SK-N-SH treated with all-trans-retinoic acid at 6 μM for 48 hours (cell line): ENCODE results near the gene OTOR.

Experiments used
- ARNTL ChIP-seq: fragments of 450-650 bp; formaldehyde crosslinking; IDR thresholded peaks from 2 replicates; pipeline ENCODE4 v1.5.0; 2020; ENCODE audit warnings: low read depth, mild to moderate bottlenecking, moderate library complexity, borderline replicate concordance
- CSDC2 ChIP-seq: fragments of 250-450 bp; sonication (Bioruptor Pico); IDR thresholded peaks from 2 replicates; pipeline ENCODE4 v1.5.0; 2020; ENCODE audit warnings: mild to moderate bottlenecking, moderate library complexity
- CSRNP3 ChIP-seq: fragments of 250-450 bp; sonication (Bioruptor Pico); IDR thresholded peaks from 2 replicates; pipeline ENCODE4 v1.5.1; 2021; ENCODE audit warnings: mild to moderate bottlenecking, moderate library complexity
- GLIS3 ChIP-seq: fragments of 250-450 bp; sonication (Bioruptor Pico); IDR thresholded peaks from 2 replicates; pipeline ENCODE4 v1.5.0; 2020; ENCODE audit warnings: mild to moderate bottlenecking, moderate library complexity
- OSR1 ChIP-seq: fragments of 250-450 bp; sonication (Bioruptor Pico); IDR thresholded peaks from 2 replicates; pipeline ENCODE4 v1.8.0; 2022; ENCODE audit warnings: moderate library complexity, mild to moderate bottlenecking, inconsistent platforms
- SNAI2 ChIP-seq: fragments of 250-450 bp; sonication (Bioruptor Pico); IDR thresholded peaks from 2 replicates; pipeline ENCODE4 v1.5.0; 2020; ENCODE audit warnings: mild to moderate bottlenecking, moderate library complexity
- ZFP3 ChIP-seq: fragments of 250-450 bp; sonication (Bioruptor Pico); IDR thresholded peaks from 2 replicates; pipeline ENCODE4 v1.5.0; 2020; ENCODE audit warnings: mild to moderate bottlenecking, moderate library complexity
- ZFP30 ChIP-seq: fragments of 450-650 bp; formaldehyde crosslinking; IDR thresholded peaks from 2 replicates; pipeline ENCODE4 v1.5.0; 2022; ENCODE audit warnings: mild to moderate bottlenecking, moderate library complexity
- ZNF70 ChIP-seq: fragments of 450-650 bp; formaldehyde crosslinking; IDR thresholded peaks from 2 replicates; pipeline ENCODE4 v1.5.0; 2020; ENCODE audit warnings: mild to moderate bottlenecking, moderate library complexity
- ZNF8 ChIP-seq: fragments of 450-650 bp; formaldehyde crosslinking; IDR thresholded peaks from 2 replicates; pipeline ENCODE4 v1.5.0; 2020; ENCODE audit warnings: mild to moderate bottlenecking, moderate library complexity
- TF ChIP-seq, protein P1 (sequence below): fragments of 250-450 bp; sonication (Bioruptor Pico); IDR thresholded peaks from 2 replicates; pipeline ENCODE4 v1.5.1; 2020; ENCODE audit warnings: low read depth, mild to moderate bottlenecking, moderate library complexity

DNA sequence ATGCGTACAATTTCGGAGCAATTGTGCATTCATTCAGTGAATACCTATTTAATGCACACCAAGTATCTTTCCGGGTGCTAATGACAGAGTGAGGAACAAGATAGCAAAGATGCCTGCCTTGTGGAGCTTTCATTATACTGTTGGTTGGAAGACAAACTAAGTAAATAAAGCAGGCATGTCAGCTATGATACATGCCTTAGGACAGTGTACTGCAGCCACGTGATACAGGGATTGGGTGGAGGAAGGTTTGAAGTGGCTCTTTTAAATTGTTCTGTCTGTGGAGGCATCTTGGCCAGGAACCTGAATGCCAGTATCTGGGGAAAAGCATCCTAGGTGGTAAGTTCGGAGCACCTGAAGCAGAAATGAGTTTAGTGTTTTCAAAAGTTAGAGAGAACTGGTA is 3.0 kb upstream of the OTOR start:
- no peak for TF ChIP-seq ZFP3 (CRISPR knock-in tag)
- TF ChIP-seq ZFP30 (CRISPR knock-in tag) = no peak
- no peak for TF ChIP-seq CSRNP3 (CRISPR knock-in tag)
- TF ChIP-seq ARNTL (CRISPR knock-in tag) = no peak
- no peak for TF ChIP-seq ZNF70
- TF ChIP-seq GLIS3 = no peak
- no peak for TF ChIP-seq OSR1 (CRISPR knock-in tag)
- no peak for TF ChIP-seq CSDC2
- TF ChIP-seq, protein P1, sequence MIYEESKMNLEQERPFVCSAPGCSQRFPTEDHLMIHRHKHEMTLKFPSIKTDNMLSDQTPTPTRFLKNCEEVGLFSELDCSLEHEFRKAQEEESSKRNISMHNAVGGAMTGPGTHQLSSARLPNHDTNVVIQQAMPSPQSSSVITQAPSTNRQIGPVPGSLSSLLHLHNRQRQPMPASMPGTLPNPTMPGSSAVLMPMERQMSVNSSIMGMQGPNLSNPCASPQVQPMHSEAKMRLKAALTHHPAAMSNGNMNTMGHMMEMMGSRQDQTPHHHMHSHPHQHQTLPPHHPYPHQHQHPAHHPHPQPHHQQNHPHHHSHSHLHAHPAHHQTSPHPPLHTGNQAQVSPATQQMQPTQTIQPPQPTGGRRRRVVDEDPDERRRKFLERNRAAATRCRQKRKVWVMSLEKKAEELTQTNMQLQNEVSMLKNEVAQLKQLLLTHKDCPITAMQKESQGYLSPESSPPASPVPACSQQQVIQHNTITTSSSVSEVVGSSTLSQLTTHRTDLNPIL (CRISPR knock-in tag) = no peak
- TF ChIP-seq SNAI2 (CRISPR knock-in tag) = no peak
- TF ChIP-seq ZNF8 (CRISPR knock-in tag) = no peak
